Keratinocyte (primary cell): ENCODE data around the gene TATDN2. TPM values are rescaled to one million over a fixed set of nuclear protein-coding genes. Genes with fewer than 3 reads are reported as not detected.

Experiments
- DNase-seq: peaks from one replicate; pipeline ENCODE4 v3.0.0-alpha.2; 2011; ENCODE audit warnings: low read depth, missing footprints, low spot score
- FAIRE-seq: peaks from 2 replicates; lab custom pipeline; 2011; peaks lifted over from hg19 to GRCh38; lab: Jason Lieb, UNC
- H2AFZ ChIP-seq: 2 replicates; pipeline ENCODE4 v1.6.0; 2012; ENCODE audit warnings: low read length, control low read depth, inconsistent platforms; ENCODE audit not compliant: control insufficient read depth
- H3K27ac ChIP-seq: 2 replicates; pipeline ENCODE4 v1.5.1; 2011; ENCODE audit warnings: low read length; ENCODE audit not compliant: control insufficient read depth, insufficient read depth
- H3K27me3 ChIP-seq: 3 replicates; pipeline ENCODE4 v1.6.0; 2011; ENCODE audit warnings: low read length; ENCODE audit not compliant: control insufficient read depth, insufficient read depth; ENCODE audit errors: extremely low read depth
- H3K36me3 ChIP-seq, 2 experiments: 2 replicates in 1 of 2; 3 replicates in 1 of 2; pipeline ENCODE4 v1.5.1; 2011; ENCODE audit warnings: low read length in 2 of 2, mild to moderate bottlenecking in 1 of 2; ENCODE audit not compliant: control insufficient read depth in 2 of 2, insufficient read depth in 2 of 2; ENCODE audit errors: extremely low read depth in 1 of 2
- H3K4me1 ChIP-seq: 3 replicates; pipeline ENCODE4 v1.5.1; 2011; ENCODE audit warnings: low read length; ENCODE audit not compliant: control insufficient read depth, insufficient read depth; ENCODE audit errors: extremely low read depth
- H3K4me2 ChIP-seq: 3 replicates; pipeline ENCODE4 v1.6.0; 2011; ENCODE audit warnings: low read depth, low read length; ENCODE audit not compliant: control insufficient read depth, insufficient read depth; ENCODE audit errors: extremely low read depth
- H3K4me3 ChIP-seq, 3 experiments: fragments of 200-600 bp in 1 of 3; sonication (generic) in 1 of 3; 2 replicates in 2 of 3; 3 replicates in 1 of 3; pipeline ENCODE4 v1.5.1; 2011 to 2016; ENCODE audit warnings: low read length in 3 of 3, mild to moderate bottlenecking in 3 of 3, control low read depth in 2 of 3, inconsistent platforms in 1 of 3, low read depth in 1 of 3, mixed read lengths in 1 of 3, mixed run types in 1 of 3, moderate library complexity in 1 of 3; ENCODE audit not compliant: control insufficient read depth in 2 of 3, insufficient read depth in 2 of 3; ENCODE audit errors: extremely low read depth in 1 of 3
- H3K79me2 ChIP-seq: 2 replicates; pipeline ENCODE4 v1.6.0; 2012; ENCODE audit warnings: low read length; ENCODE audit not compliant: control insufficient read depth, insufficient read depth
- H3K9ac ChIP-seq: 3 replicates; pipeline ENCODE4 v1.6.0; 2011; ENCODE audit warnings: low read length; ENCODE audit not compliant: control insufficient read depth, insufficient read depth; ENCODE audit errors: extremely low read depth
- H3K9me1 ChIP-seq: 3 replicates; pipeline ENCODE4 v1.6.0; 2011; ENCODE audit warnings: low read length; ENCODE audit not compliant: control insufficient read depth, insufficient read depth; ENCODE audit errors: extremely low read depth
- H3K9me3 ChIP-seq: 2 replicates; pipeline ENCODE4 v1.5.1; 2012; ENCODE audit warnings: low read depth, low read length; ENCODE audit not compliant: control insufficient read depth
- H4K20me1 ChIP-seq: 3 replicates; pipeline ENCODE4 v1.6.0; 2011; ENCODE audit warnings: low read length; ENCODE audit not compliant: control insufficient read depth, insufficient read depth; ENCODE audit errors: extremely low read depth
- EZH2 ChIP-seq: IDR thresholded peaks from one replicate; pipeline ENCODE4 v1.6.1; 2012; ENCODE audit warnings: inconsistent platforms, mild to moderate bottlenecking, low read length, moderate library complexity
- dilution Hi-C: fragments of 300-500 bp; cut with MboI; formaldehyde crosslinking; loops from one replicate; pipeline ENCODE4 v1.7.0; 2020; ENCODE audit warnings: low sequenced_read_pairs; ENCODE audit not compliant: extremely low pct_ligation_motif_present
- polyA plus RNA-seq, 5 experiments: library from polyadenylated mRNA; depleted of rRNA in 3 of 5; stranded (reverse) in 3 of 5; stranded (forward) in 1 of 5; unstranded in 1 of 5; fragments of >200 nt; gene quantifications; 1 replicate in 1 of 5; 2 replicates in 3 of 5; 3 replicates in 1 of 5; pipeline versions ENCODE4 v1.2.1 to v1.2.3, GENCODE V29; 2011 to 2012; ENCODE audit warnings: missing spikeins in 2 of 5, low read depth in 1 of 5, low replicate concordance in 1 of 5
- TF ChIP-seq, protein P1 (sequence below), 3 experiments: IDR thresholded peaks in 1 of 3; conservative IDR thresholded peaks in 1 of 3; optimal IDR thresholded peaks in 1 of 3; 2 replicates in 2 of 3; 3 replicates in 1 of 3; pipeline versions ENCODE3 to v1.5.1; 2011; ENCODE audit warnings: low read length in 3 of 3, mild to moderate bottlenecking in 3 of 3, moderate library complexity in 2 of 3, control low read depth in 1 of 3, inconsistent platforms in 1 of 3; ENCODE audit not compliant: insufficient read depth in 2 of 3; ENCODE audit errors: extremely low read depth in 1 of 3

Gene TATDN2
- polyA plus RNA-seq, 1 donor (not counting 4 experiments of a cell fraction or from before 2014, with no cell fraction given): 13.8 TPM

DNA sequence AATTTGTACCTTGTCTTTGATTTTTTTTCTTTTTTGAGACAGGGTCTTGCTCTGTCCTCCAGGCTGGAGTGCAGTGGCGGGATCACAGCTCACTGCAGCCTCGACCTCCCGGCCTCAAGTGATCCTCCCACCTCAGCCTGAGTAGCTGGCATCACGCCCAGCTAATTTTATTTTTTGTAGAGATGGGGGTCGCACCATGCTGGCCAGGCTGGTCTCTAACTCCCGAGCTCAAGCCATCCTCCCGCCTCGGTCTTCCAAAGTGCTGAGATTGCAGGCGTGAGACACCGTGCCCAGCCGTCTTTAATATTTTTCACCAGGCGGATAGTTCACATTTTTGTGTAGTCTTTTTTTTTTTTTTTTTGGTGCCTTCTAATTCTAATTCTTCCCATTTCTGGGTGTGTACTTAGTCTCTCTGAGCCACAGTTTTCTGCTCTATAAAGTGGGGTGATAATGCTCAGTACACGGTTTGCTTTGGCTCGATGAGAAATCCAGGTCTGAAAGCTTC lies 528 bp upstream of the TATDN2 start:
- H2AFZ ChIP-seq: no peak overlapping the region
- peaks cover 14% of the 10 kb centered on the region for H3K4me1 ChIP-seq
- no peaks in the 10 kb centered on the region for H4K20me1 ChIP-seq
- peak overlapping the region; percentile 85 for H3K9ac ChIP-seq
- peak overlapping the region in 1 of 3 experiments; percentile 95 for H3K4me3 ChIP-seq
- H3K9me3 ChIP-seq: no peaks in the 10 kb centered on the region
- H3K27ac ChIP-seq: no peak overlapping the region
- FAIRE-seq (no peak), DNase-seq (no peak)
- peak overlapping the region; percentile 37 for H3K4me2 ChIP-seq
- H3K36me3 ChIP-seq: peaks cover 6 to 7% of the 10 kb centered on the region in 2 experiments
- TF ChIP-seq, protein P1, sequence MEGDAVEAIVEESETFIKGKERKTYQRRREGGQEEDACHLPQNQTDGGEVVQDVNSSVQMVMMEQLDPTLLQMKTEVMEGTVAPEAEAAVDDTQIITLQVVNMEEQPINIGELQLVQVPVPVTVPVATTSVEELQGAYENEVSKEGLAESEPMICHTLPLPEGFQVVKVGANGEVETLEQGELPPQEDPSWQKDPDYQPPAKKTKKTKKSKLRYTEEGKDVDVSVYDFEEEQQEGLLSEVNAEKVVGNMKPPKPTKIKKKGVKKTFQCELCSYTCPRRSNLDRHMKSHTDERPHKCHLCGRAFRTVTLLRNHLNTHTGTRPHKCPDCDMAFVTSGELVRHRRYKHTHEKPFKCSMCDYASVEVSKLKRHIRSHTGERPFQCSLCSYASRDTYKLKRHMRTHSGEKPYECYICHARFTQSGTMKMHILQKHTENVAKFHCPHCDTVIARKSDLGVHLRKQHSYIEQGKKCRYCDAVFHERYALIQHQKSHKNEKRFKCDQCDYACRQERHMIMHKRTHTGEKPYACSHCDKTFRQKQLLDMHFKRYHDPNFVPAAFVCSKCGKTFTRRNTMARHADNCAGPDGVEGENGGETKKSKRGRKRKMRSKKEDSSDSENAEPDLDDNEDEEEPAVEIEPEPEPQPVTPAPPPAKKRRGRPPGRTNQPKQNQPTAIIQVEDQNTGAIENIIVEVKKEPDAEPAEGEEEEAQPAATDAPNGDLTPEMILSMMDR (optimal IDR thresholded peaks at IDR 0.05 in 1 of 3, IDR thresholded peaks at IDR 0.05 in 1 of 3, conservative IDR thresholded peaks at IDR 0.05 in 1 of 3; ENCODE audit: extremely low read depth in 1 of 3, insufficient read depth in 2 of 3, low read length in 3 of 3): no peak
- TF ChIP-seq EZH2: no peak
- dilution Hi-C loops: no loop called here
- no peaks in the 10 kb centered on the region for H3K27me3 ChIP-seq
- H3K79me2 ChIP-seq: peaks cover 28% of the 10 kb centered on the region
- H3K9me1 ChIP-seq: no peaks in the 10 kb centered on the region

DNA sequence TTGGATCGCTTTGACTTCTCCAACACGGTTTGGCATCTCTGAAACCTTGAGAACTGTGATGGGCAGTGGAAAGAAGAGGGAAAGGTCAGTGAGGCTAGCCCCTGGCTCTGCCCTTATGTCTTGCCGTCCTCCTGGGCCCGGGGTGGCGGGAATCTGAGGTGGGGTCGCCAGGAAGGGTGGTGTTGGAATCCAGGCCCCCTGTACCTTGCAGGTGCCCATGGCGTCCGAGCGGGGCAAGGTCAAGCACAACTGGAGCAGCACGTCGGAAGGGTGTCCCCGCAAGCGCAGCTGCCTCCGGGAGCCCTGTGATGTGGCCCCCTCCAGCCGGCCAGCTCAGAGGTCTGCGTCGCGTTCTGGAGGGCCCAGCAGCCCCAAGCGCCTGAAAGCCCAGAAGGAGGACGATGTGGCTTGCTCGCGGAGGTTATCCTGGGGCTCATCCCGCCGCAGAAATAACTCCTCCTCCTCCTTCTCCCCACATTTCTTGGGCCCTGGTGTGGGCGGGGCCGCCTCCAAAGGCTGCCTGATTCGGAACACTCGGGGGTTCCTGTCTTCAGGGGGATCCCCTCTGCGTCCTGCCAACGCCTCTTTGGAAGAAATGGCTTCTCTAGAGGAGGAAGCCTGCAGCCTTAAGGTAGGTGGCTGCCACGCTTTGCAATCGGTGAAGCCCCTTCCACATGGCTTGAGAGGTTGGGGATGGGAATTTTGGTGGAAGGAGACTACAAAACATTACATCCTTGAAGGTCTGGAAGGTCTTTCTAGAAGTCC lies 907 bp downstream of the TATDN2 start:
- H3K9ac ChIP-seq: peak overlapping the region; percentile 85
- no peaks in the 10 kb centered on the region for H4K20me1 ChIP-seq
- no peak for DNase-seq
- peaks cover 10 to 17% of the 10 kb centered on the region in 2 experiments for H3K36me3 ChIP-seq
- peak overlapping the region; percentile 83 for H3K27ac ChIP-seq
- peak overlapping the region; percentile 60 to 97 (median 95) for H3K4me3 ChIP-seq
- FAIRE-seq: no peak
- peaks cover 40% of the 10 kb centered on the region for H3K79me2 ChIP-seq
- TF ChIP-seq EZH2: no peak
- TF ChIP-seq, protein P1 (optimal IDR thresholded peaks at IDR 0.05 in 1 of 3, IDR thresholded peaks at IDR 0.05 in 1 of 3, conservative IDR thresholded peaks at IDR 0.05 in 1 of 3; ENCODE audit: extremely low read depth in 1 of 3, insufficient read depth in 2 of 3, low read length in 3 of 3): no peak
- peaks cover 14% of the 10 kb centered on the region for H3K4me1 ChIP-seq
- H3K9me1 ChIP-seq: peaks cover 1% of the 10 kb centered on the region
- dilution Hi-C loops: no loop called here
- H3K9me3 ChIP-seq: no peaks in the 10 kb centered on the region
- no peaks in the 10 kb centered on the region for H3K27me3 ChIP-seq
- peak overlapping the region; percentile 22 for H2AFZ ChIP-seq
- H3K4me2 ChIP-seq: peak overlapping the region; percentile 90
